Stimulated activated CD4-positive, alpha-beta T cell treated with anti-CD3 and anti-CD28 coated beads, Interleukin-2, amount 100 ng/mL, for 24 hours (primary cell): ENCODE data around the gene NPAS3.

Source experiments
- DNase-seq, 2 donors: peaks; one replicate each; pipeline ENCODE4 v3.0.0-alpha.2; 2020

The NPAS3 gene

DNA sequence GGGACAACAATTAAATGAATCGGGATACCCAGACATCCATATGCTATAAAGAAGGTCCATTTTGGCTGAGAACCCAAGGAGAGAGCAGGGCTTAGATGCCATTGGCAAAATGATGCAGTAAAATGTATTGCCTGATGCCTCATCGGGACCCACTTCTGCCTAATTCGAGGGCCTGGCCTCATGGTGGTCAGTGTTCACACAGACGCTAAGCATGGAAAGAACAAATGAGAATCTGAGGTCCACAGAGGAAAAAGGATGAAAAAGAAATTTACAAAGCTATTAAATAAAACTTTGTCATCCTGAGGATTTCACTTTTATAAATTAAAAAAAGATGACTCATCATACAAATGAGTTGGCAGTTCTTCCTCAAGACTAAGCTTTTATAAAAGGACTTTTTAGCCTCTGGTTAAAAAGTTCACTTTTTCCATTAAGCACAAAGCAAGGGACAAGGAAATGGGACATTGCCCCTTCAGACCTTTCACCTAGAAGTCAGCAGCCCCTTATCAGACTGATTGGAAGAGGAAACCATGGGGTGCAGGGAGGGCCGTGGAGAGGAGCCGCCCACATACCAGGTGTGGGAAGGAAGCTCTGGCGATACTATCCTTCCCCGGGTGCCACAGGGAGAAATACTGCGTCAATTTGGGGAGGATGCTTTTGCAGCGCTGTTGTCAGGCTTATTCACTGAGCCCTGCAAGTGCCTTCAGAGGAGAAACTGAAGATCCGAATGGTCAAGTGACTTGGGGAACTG lies 836.2 kb downstream of the NPAS3 start:
- DNase-seq: no peak

DNA sequence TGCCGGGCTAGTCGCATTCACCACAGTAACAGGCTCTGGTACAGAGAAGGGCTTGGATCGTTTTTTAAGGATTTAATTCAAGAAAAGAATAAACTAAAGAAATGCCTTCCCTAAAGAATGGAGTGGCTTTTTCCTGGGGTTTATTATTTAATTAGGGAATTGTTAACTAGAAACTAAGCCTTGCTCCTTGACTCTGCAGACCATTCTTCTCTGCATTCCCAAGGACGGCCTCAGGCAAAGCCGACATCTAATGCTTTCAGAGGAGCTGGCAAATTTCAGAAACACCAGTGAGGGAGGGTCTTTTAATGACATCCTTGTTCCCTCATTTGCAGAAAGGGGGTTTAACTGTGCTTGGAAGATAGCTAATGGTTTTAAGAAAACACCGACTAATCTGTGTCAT lies 838.2 kb downstream of the NPAS3 start:
- no peak for DNase-seq

DNA sequence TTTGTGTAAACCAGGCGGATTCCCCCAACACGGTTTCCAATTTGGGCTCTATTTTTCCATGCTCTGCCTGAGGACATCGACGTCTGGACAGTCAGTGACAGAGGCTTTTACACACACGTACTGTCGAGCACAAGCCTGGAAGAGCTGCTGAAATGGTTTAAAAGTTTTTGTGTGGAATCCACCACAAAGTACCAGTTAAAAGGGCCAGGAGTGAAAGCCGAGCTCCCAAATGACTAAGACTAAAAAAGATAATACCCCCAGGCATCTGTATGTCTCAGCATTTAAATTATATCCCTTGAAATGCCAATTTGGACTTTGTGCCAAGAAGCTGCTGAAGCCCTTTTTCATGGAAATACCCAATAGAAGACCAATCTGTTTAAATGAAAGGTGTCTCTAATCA lies 839.0 kb downstream of the NPAS3 start:
- no peak for DNase-seq

DNA sequence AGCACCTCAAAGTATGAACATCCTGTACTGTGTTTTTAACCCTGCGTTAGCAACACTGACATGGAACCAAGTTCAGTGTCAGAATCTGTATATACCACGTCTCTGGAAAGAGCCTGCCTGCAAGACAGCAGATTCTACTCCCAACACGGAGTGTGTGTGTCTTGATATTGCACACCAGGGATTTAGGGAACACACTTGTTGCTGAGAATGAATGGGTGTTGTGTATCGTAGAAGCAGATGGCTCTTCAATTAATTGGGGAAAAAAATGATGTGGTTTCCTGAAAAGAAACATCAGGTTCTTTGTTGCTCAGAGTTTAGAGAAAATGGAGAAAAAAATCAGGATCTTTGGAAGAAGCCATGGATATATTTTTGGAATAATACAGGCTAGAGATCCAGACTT lies 841.4 kb downstream of the NPAS3 start:
- DNase-seq: no peak

DNA sequence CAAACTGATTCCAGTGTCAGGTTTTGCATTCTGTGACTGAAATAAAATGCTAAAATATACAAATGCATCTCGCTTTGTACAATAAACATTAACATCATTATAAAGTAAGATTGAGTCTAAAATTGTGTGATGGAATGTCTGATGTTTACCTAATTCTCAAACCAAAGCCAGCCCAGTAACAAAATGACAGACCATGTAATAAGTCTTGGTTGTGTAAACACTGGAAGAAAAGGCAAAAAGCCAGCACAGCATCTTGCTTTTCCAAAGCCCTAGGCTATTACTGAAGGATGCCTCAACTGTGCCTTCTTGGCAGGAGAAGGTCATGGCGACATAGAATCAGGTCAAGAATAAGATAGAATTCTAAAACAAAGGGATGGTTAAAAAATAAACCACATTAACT lies 842.6 kb downstream of the NPAS3 start:
- DNase-seq: no peak

DNA sequence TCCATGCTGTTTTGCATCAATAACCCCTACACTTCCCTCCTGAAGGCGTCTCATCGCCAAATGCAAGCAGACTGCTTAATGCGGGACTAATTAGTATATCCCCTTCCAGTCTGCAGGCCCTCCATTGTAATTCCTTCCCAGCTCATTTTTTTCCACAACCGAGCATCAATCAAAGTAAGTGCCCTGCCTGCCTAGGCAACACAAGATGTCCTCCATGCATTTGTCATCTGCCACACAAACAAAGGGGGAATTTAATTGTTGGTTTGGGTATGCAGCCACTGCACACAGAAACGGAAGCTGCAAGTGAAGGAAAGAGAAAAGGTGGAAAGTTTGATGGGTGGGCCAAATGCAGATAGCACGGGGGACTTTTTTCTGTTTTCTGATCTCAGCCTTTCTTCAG lies 844.2 kb downstream of the NPAS3 start:
- no peak for DNase-seq

DNA sequence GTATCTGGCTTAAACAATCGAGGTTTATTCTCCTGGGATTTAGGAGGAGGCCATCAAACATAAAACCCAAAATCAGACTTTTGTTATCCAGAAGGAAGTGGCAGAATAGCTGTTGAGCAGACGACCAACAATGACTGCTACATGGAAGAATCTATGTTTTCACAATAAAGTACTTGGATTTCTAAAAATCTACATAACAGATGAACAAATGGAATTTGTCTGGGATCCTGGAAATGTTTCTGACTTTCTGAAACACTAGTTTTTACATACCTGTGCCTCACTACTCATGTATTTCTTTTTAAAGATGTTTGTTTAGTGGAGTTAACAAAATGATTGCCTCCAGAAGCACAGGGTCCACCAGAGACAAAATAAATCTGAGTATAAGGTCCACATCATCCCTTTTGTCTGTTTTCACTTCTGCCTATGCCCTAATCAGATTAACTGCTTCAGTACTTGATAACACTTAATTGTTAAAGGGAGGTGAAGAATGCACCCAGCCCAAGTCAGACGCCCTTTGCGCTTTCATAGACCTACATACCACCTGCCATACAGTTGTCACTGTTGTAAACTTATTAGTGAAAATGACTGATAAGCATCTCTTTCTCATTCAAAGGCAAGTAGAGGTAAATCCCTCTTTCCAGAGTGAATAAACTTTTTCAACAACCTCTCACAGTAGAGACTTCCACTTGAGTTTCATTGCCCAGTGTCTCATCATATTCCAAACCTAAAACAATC lies 847.6 kb downstream of the NPAS3 start:
- no peak for DNase-seq

DNA sequence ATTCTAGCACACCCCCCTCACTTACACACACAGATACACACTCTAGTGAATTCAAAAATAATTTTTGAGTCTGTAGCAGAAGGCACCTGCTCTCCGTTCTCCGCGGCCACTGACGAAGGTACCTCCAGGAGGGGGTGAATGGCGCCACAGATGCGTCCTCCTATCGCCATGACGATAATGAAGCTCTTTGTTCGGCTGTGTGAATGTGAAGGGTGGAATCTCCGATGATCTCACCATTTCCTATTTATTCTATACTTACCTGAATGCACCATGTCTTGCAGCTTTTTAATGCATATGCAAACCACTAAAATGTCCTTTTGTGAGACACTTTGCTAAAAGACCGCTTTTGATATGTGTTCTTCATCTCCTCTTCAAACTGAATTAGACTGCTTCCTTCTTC lies 849.5 kb downstream of the NPAS3 start:
- no peak for DNase-seq

DNA sequence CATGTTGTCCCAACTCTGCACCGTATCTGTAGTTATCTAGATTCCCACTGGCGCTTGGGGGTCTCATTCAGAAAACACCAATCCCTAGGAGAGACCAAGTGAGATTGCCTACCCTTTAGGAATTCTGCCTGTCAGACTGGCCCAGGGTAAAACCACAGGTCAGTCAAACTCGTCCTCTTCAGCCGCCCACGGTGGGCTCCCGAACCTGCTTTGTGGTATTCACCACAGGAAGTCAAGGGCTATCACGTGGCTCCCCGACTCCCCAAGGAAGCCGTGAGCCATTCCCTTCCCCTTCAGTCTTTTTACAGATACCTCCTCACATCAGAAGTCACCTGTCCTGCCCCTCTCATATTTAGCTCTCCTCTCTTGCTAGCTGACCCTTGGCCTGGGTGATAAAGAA lies 852.3 kb downstream of the NPAS3 start:
- DNase-seq: no peak

DNA sequence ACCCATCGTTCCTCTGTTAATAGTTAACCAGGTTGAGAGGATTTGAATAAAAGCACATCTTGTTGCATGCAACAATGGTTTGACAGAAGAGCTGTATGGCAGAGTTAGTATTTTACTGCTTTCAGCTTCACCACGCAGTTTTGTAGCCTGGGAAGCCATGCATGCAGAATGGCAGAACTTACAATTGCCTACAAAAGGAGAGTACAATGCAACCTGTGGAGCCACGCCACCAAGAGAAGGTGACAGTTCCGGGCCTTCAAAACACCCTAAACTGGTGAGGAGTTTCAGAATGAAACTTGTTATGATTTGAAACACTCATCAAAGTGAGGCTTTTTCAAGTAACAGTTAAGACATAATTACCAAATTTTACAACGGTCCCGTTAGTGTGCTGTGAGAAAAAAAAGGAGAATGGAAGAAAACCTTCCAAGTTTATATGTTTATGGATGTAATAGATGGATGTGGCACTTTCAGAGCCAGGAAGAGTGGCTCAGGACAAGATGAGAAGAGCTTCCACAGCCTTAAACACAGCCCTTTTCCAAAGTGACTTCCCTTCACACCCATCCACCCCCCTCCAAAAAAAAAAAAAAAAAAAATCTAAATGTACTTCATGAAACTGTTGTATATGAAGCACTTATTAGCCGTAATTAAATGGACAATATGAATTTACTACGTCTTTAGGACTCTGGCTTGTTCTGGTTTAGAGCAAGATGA lies 853.5 kb downstream of the NPAS3 start:
- DNase-seq: no peak

DNA sequence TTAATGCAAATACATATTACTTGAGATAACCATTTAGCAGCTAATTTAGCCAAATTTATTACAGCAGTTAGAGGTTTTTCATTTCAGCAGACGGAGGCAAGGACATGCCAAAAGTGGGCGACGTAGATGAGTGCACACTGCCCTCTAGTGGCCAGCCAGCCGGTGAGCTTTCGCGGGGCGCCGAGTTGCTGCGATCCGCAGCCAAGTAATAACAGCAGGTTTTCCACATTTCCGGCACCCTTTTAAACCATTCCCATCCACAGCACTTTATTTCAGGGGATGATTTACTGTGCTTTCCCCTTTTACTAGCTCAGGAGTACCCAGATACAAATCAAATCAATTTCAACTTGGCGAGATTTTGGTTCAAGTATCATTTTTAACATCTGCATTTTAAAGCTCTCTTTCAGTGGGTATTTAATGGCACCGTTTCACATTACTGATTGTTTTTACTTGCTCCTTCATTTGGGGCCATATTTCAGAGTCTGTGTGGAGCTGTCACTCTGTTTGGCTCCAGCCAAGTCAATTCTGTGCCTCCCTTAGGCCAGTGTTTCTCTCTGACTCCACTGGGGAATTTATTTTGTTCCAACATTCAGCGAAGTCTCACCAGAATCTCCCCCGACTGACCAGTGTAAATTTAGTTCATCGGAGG lies 854.2 kb downstream of the NPAS3 start:
- DNase-seq: peak; percentile 77 to 79

DNA sequence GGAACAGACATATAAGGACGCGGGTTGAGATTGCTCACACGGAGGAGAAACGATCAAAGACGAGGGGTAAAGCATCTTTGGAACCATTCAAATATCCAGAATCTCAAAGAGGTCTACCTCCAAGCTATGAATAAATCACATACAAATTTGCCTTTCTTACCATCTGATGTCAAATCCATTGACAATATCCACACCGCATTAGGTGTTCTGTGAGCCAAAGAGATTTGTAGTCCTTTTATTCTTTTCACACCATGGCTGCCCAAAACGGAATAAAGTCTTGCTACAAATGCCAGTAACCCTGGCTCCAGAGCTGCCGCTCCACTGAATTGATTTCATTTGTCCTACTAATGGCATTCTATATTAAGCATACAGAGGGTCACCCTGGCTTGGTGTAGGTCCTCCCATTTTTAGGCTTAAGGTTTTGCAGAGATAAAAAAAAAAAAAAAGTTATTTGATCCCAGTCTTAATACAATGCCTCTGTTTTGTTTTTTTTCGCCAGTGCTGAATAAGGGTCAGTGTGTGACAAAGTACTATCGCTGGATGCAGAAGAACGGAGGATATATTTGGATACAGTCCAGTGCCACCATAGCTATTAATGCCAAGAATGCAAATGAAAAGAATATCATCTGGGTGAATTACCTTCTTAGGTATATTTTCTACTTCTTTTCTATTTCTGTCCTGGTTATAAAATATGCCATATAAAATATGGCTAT lies 854.9 kb downstream of the NPAS3 start:
- DNase-seq: no peak

DNA sequence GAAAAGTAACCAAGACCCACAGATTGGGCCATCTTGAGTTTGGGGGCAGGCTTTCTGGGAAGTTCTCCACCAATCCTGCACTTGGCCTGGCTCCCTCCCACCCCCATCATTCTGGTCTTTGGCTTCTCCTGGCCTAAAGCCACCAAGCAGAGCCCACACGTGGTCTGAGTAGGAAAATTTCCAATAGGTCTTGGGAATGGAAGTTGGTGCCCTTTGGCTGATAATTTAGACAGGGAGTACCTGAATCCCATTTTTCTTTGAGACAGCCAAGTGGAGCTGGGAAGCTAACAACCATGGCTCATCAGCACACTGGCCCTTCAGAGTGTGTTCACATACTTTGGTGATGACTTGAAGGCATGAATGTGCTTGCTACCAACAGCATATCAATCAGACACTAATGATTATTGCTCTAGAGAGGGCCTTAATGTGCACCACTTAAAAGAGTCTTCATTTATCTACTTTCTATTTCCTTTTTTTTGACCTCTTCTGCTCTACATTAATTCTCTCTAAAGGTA lies 856.2 kb downstream of the NPAS3 start:
- DNase-seq: no peak

DNA sequence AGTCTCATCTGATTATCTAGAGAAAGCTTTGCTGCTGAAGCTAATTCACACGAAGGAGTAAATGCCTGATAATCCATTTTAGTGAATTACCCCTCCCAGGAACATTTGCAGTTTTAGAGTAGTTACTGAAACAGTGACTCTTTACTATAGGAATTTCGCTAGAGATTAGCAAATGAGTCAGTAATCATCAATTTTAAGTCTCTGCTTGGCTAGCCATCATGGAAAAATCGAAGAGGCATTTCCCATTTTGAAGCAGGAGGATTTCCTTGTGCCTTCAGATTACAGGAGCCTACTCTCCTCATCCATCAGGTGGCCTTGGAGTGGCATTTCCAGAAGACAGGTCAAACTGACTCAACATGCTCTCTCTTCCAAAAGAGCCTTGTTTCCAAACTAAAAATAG lies 857.7 kb downstream of the NPAS3 start:
- no peak for DNase-seq

DNA sequence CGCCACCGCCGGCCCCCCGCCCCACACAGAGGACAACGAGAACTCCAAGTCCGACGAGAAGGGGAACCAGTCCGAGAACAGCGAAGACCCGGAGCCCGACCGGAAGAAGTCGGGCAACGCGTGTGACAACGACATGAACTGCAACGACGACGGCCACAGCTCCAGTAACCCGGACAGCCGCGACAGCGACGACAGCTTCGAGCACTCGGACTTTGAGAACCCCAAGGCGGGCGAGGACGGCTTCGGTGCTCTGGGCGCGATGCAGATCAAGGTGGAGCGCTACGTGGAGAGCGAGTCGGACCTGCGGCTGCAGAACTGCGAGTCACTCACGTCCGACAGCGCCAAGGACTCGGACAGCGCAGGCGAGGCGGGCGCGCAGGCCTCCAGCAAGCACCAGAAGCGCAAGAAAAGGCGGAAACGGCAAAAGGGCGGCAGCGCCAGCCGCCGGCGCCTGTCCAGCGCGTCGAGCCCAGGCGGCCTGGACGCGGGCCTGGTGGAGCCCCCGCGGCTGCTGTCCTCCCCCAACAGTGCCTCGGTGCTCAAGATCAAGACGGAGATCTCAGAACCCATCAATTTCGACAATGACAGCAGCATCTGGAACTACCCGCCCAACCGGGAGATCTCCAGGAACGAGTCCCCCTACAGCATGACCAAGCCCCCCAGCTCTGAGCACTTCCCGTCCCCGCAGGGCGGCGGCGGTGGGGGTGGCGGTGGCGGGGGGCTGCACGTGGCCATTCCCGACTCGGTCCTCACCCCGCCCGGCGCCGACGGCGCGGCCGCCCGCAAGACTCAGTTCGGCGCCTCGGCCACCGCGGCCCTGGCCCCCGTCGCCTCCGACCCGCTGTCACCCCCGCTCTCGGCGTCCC lies 861.3 kb downstream of the NPAS3 start:
- DNase-seq: no peak

DNA sequence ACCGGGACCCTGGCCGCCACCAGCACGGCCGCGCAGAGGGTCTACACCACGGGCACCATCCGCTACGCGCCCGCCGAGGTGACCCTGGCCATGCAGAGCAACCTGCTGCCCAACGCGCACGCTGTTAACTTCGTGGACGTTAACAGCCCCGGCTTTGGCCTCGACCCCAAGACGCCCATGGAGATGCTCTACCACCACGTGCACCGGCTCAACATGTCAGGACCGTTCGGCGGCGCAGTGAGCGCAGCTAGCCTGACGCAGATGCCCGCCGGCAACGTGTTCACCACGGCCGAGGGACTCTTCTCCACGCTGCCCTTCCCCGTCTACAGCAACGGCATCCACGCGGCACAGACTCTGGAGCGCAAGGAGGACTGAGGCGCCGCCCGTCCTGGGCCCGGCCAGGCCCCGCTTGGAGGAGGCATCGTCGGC lies 862.1 kb downstream of the NPAS3 start:
- DNase-seq: no peak

DNA sequence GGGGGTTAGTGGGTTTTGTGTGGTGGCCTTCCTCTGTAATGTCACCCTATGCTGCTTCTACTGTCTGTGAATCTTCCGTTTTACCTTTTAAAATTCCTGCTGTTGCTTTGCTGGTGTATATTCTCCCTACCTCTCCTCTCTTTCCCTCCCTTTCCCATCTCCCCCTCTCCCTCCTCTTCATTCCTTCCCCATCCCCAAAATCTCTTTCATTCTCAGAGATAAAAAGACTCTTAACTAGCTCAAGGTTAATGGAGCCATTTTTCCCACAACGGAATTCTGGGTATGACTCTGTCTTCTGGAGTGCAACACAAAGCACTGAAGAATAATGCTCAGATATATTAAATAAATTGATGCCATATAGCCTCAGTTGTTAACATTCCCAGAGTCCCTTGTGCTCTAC lies 864.1 kb downstream of the NPAS3 start:
- no peak for DNase-seq

DNA sequence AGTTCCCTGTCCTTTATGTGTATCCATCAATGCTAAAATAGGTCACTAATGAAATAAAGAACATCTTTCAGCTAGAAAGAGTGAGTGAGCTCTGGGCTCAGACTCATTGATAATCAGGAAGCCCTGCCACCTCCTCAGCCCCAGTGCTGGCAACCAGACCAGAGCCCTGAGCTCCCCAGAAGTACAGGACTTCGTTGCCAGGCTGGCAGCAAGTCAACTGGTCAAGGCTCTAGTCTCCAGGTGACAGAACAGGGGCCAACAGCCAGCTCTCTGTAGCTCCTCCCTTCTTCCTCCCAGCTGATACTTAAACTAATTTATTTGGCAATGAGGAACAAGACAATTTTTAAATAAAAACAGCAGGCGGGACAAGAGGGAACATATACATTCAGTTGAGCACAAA lies 866.9 kb downstream of the NPAS3 start:
- DNase-seq: no peak

DNA sequence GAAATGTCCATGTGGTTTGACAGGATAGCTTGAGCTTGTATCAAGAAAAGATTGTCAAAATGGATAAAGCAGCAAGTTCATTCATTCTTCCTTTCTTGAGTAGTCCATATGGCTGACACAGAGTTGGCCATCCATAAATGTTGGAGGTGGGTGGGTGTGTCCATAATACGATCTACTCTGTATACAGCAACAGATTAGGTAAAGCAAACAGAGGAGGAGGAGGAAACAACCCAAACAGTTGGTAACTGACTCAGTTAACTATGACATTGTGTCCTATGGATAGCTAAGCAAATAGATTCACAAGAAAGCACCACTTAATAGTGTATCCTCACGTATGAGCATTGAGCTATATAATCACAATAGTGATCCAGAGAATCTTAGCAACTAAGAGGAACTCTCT lies 868.2 kb downstream of the NPAS3 start:
- no peak for DNase-seq

DNA sequence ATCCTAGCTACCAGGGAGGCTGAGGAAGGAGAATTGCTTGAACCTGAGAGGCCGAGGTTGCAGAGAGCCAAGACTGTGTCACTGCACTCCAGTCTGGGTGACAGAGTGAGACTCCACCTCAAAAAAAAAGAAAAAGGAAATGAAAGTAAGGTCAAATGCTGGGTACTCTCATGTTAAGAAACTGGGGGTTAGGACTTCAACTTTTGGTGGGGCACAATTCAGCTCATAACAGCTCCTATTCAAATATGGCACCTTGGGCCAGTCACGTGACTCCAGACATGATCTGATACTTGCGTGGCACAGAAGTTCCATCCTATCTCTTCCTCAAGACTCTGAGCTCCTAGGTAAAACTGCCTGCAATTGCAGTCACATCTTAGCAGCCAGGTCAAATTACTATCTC lies 869.5 kb downstream of the NPAS3 start:
- DNase-seq: no peak

DNA sequence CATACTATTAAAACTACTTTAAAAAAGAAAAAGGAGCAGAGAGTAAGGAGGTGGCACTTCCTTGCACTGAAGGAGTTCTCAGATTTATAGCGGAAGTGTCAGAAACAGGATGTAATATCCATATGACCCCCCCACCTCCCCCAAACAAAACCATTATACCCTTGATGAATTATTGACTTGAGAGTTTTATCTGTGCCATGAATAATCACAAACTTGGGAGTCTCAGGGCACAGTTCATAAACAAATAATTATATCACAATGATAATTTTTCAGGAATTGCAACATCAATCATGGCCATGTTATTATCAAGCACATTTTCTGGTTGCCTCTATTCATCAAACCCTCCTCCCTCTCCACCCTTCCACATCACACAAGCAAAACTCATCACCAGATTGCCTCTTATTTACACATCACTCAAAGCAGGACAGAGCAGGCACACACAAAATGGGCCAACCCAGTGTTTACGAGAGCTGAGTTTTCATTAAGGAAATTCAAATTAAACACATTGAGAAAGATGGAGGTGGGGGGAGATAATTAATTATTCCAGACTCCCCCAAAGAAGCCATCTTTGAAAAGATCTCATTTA lies 870.8 kb downstream of the NPAS3 start:
- DNase-seq: no peak
